Left lobe of liver (tissue), 2 donors: Measurements from ENCODE around the gene TSKU. TPM values are rescaled to one million over a fixed set of nuclear protein-coding genes. Genes with fewer than 3 reads are reported as not detected.
"Not testable (repeated sequence)": the region's sequence is repeated elsewhere in the genome, so short reads cannot be mapped to it uniquely, and the experiment has no call there.

Source experiments
- ATAC-seq: fragments of 200-7000 bp; cut with Tn5 transposase; one replicate; pipeline ENCODE4 v1.9.1; 2020; ENCODE audit warnings: mild to moderate bottlenecking, moderate library complexity
- DNase-seq: peaks from one replicate; pipeline ENCODE4 v3.0.0-alpha.2; 2020; ENCODE audit warnings: low spot score
- total RNA-seq: library from RNA; stranded (reverse); gene quantifications from one replicate; pipeline ENCODE4 v1.2.1, GENCODE V29; 2021
- donor health status: DM: no; HTN: no; CAD: no; lungs with moderate emphysema.
- donor health status: DM: no; HTN: yes; CAD: no.

TSKU gene
- total RNA-seq, 1 donor from 2014 or later: 547 TPM

- not testable (repeated sequence) for ATAC-seq, DNase-seq
These were observed 38.2 kb downstream of the TSKU start for GRCh38 chr11:76821396-76821795.

GRCh38 chr11:76822406-76822805 is 39.2 kb downstream of the TSKU start:
- ATAC-seq: no peak

GRCh38 chr11:76823481-76824028 is 40.4 kb downstream of the TSKU start:
- DNase-seq: no peak
- ATAC-seq: peak; percentile 67

More at GRCh38 chr11:76822406-76822805, 39.2 kb downstream of the TSKU start:
- no peak for DNase-seq

GRCh38 chr11:76824083-76824939 is 41.2 kb downstream of the TSKU start:
- ATAC-seq (peak; percentile 68), DNase-seq (no peak)

- DNase-seq (no peak), ATAC-seq (no peak)
These were observed 42.0 kb downstream of the TSKU start for GRCh38 chr11:76824980-76825725.

GRCh38 chr11:76825726-76826396 is 42.7 kb downstream of the TSKU start:
- no peak for ATAC-seq
- DNase-seq: no peak

GRCh38 chr11:76826508-76826907 is 43.4 kb downstream of the TSKU start:
- ATAC-seq, DNase-seq: not testable (repeated sequence)

GRCh38 chr11:76827005-76827404 is 43.8 kb downstream of the TSKU start:
- not testable (repeated sequence) for ATAC-seq, DNase-seq

- DNase-seq: no peak
- ATAC-seq: no peak
These were observed 47.6 kb downstream of the TSKU start for GRCh38 chr11:76830639-76831327.

- ATAC-seq: no peak
- no peak for DNase-seq
These were observed 48.6 kb downstream of the TSKU start for GRCh38 chr11:76831686-76832310.

GRCh38 chr11:76832361-76832760 is 49.2 kb downstream of the TSKU start:
- DNase-seq (no peak), ATAC-seq (no peak)

- ATAC-seq: no peak
- DNase-seq: no peak
These were observed 51.0 kb downstream of the TSKU start for GRCh38 chr11:76834151-76834550.

GRCh38 chr11:76835036-76835435 is 51.9 kb downstream of the TSKU start:
- DNase-seq: no peak
- no peak for ATAC-seq

GRCh38 chr11:76835928-76836612 is 52.9 kb downstream of the TSKU start:
- ATAC-seq (peak; percentile 71), DNase-seq (no peak)

GRCh38 chr11:76836613-76837291 is 53.6 kb downstream of the TSKU start:
- no peak for ATAC-seq
- DNase-seq: no peak

GRCh38 chr11:76837696-76838677 is 54.8 kb downstream of the TSKU start:
- no peak for ATAC-seq

GRCh38 chr11:76838678-76839068 is 55.5 kb downstream of the TSKU start:
- ATAC-seq (no peak), DNase-seq (no peak)

More at GRCh38 chr11:76837696-76838677, 54.8 kb downstream of the TSKU start:
- DNase-seq: no peak

GRCh38 chr11:76839311-76839710 is 56.2 kb downstream of the TSKU start:
- DNase-seq: no peak
- peak; percentile 16 for ATAC-seq
